ENCODE results near the gene RDM1.

DNA sequence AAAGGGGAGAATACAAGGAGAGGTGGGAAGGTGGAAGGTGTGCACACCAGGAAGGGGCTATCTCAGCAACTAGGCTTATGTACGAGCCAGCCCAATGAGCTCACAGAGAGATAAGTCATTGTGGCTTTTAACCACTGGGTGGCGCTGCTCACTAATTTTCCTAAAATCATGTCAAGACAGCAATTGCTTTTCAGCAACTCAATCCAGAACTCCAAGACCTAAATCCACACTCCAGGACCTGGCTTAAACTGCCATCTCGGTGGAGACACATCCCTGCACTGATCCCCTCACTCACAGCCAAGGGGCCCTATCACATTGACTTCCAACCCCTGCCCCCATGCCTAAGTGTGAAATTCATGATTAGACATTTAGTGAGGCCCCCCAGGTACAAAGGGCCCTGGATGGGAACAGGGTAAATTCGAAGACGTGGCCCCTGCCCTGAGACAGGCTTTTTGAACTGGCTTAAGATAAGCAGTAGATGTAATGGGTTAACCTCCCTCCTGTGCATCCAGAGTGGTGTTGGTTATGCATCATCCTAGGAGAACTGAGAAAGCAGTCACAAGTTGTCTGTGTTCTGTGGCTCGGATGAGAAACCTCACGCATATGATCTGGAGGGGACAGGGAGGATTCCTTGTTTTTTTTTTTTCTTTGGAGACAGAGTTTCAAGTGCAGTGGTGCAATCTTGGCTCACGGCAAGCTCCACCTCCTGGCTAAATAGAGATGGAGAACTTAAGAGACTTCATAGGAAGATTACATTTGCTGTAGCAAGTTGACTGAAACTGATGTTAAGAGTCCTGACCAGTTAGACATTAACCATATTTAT lies 39.2 kb upstream of the RDM1 start:
- TF ChIP-seq, protein P1, sequence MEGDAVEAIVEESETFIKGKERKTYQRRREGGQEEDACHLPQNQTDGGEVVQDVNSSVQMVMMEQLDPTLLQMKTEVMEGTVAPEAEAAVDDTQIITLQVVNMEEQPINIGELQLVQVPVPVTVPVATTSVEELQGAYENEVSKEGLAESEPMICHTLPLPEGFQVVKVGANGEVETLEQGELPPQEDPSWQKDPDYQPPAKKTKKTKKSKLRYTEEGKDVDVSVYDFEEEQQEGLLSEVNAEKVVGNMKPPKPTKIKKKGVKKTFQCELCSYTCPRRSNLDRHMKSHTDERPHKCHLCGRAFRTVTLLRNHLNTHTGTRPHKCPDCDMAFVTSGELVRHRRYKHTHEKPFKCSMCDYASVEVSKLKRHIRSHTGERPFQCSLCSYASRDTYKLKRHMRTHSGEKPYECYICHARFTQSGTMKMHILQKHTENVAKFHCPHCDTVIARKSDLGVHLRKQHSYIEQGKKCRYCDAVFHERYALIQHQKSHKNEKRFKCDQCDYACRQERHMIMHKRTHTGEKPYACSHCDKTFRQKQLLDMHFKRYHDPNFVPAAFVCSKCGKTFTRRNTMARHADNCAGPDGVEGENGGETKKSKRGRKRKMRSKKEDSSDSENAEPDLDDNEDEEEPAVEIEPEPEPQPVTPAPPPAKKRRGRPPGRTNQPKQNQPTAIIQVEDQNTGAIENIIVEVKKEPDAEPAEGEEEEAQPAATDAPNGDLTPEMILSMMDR (IDR thresholded peaks at IDR 0.05; ENCODE audit: insufficient read depth, low read length), result peak; percentile 82
- no peak for TF ChIP-seq POLR2AphosphoS5 (IDR thresholded peaks at IDR 0.05; ENCODE audit: low read depth)
